ENCODE results near the gene CEP135. TPM values are rescaled to one million over a fixed set of nuclear protein-coding genes. Genes with fewer than 3 reads are reported as not detected.

Gene CEP135
- total RNA-seq: 10 to 100 TPM; 18.6 to 19.4 TPM

- CTCF ChIA-PET: interaction anchor here (0.6 to 2.6 kb wide), 17 partner anchors 9 to 583 kb away, joined by 3 to 16 read pairs (median 6); partner anchors contain the start of gene AASDH
- H3K27ac Mint-ChIP-seq: peak within 1 kb of the TSS; percentile 94
- DNase-seq: peak; percentile 94
- peaks cover 8% of the 10 kb centered on the region for H3K9me3 Mint-ChIP-seq
- H3K27me3 Mint-ChIP-seq (ENCODE audit: low read depth): no peaks in the 10 kb centered on the region
- peak within 1 kb of the TSS; percentile 91 for H3K4me3 Mint-ChIP-seq
- intact Hi-C loops (cut with micrococcal nuclease): loop anchor here (1.0 to 5.0 kb wide), 22 partner anchors 42 to 1028 kb away; partner anchors contain the start of genes AASDH, CLOCK, EXOC1 and NOA1
- peaks cover 35% of the 10 kb centered on the region for H3K4me1 Mint-ChIP-seq (ENCODE audit: low read depth)
- H3K36me3 Mint-ChIP-seq (ENCODE audit: low read depth): peaks cover 5% of the 10 kb centered on the region
Observed at GRCh38 chr4:55948726-55949481, at the start of gene CEP135. Gene CEP135, plus strand, starts transcription at chr4:55948945. Its CDS starts 3,186 bp downstream, at chr4:55952131.

GRCh38 chr4:55902677-55903076 lies 46.1 kb upstream of the CEP135 start:
- no peak for DNase-seq
- intact Hi-C loops (cut with micrococcal nuclease): no loop called here
- Mint-ChIP-seq H3K27me3 (ENCODE audit: low read depth) (no peaks in the 10 kb centered on the region), H3K36me3 (ENCODE audit: low read depth) (peaks cover 14% of the 10 kb centered on the region), H3K27ac (no peak overlapping the region), H3K4me3 (no peak overlapping the region), H3K9me3 (no peaks in the 10 kb centered on the region), H3K4me1 (ENCODE audit: low read depth) (peaks cover 28% of the 10 kb centered on the region)
- CTCF ChIA-PET: interaction anchor here (0.7 to 2.8 kb wide), 3 partner anchors 24 to 557 kb away, joined by 3 to 8 read pairs (median 5); partner anchors contain the start of genes CEP135 and SRD5A3

GRCh38 chr4:55903577-55903976 lies 45.2 kb upstream of the CEP135 start:
- CTCF ChIA-PET: interaction anchor here (0.7 to 2.8 kb wide), 3 partner anchors 23 to 558 kb away, joined by 3 to 8 read pairs (median 5); partner anchors contain the start of genes CEP135 and SRD5A3
- H3K36me3 Mint-ChIP-seq (ENCODE audit: low read depth): peaks cover 14% of the 10 kb centered on the region
- H3K27me3 Mint-ChIP-seq (ENCODE audit: low read depth): no peaks in the 10 kb centered on the region
- H3K9me3 Mint-ChIP-seq: no peaks in the 10 kb centered on the region
- DNase-seq: no peak
- H3K4me1 Mint-ChIP-seq (ENCODE audit: low read depth): peaks cover 31% of the 10 kb centered on the region
- H3K4me3 Mint-ChIP-seq: no peak overlapping the region
- H3K27ac Mint-ChIP-seq: no peak overlapping the region
- intact Hi-C loops (cut with micrococcal nuclease): no loop called here

GRCh38 chr4:55904576-55904975 lies 44.2 kb upstream of the CEP135 start:
- no peak overlapping the region for H3K27ac Mint-ChIP-seq
- intact Hi-C loops (cut with micrococcal nuclease): no loop called here
- H3K36me3 Mint-ChIP-seq (ENCODE audit: low read depth): peaks cover 14% of the 10 kb centered on the region
- H3K4me1 Mint-ChIP-seq (ENCODE audit: low read depth): peaks cover 31% of the 10 kb centered on the region
- no peak overlapping the region for H3K4me3 Mint-ChIP-seq
- CTCF ChIA-PET: interaction anchor here (2.8 kb wide), 1 partner anchor 44 kb away, joined by 8 read pairs; the partner anchor contains the start of gene CEP135
- DNase-seq: no peak
- no peaks in the 10 kb centered on the region for H3K27me3 Mint-ChIP-seq (ENCODE audit: low read depth)
- no peaks in the 10 kb centered on the region for H3K9me3 Mint-ChIP-seq

- Mint-ChIP-seq H3K9me3 (no peaks in the 10 kb centered on the region), H3K4me1 (ENCODE audit: low read depth) (peaks cover 31% of the 10 kb centered on the region), H3K27ac (no peak overlapping the region), H3K27me3 (ENCODE audit: low read depth) (no peaks in the 10 kb centered on the region), H3K36me3 (ENCODE audit: low read depth) (peaks cover 13% of the 10 kb centered on the region), H3K4me3 (no peak overlapping the region)
- CTCF ChIA-PET: interaction anchor here (1.1 to 1.4 kb wide), 2 partner anchors 9 to 41 kb away, joined by 4 read pairs; no protein-coding TSS in a partner anchor
- intact Hi-C loops (cut with micrococcal nuclease): no loop called here
- no peak for DNase-seq
Observed at GRCh38 chr4:55906323-55906722, 42.4 kb upstream of the CEP135 start.

GRCh38 chr4:55906989-55907388 lies 41.8 kb upstream of the CEP135 start:
- H3K4me3 Mint-ChIP-seq: no peak overlapping the region
- peak overlapping the region; percentile 69 for H3K27ac Mint-ChIP-seq
- peaks cover 13% of the 10 kb centered on the region for H3K36me3 Mint-ChIP-seq (ENCODE audit: low read depth)
- peak; percentile 30 for DNase-seq
- no peaks in the 10 kb centered on the region for H3K9me3 Mint-ChIP-seq
- H3K27me3 Mint-ChIP-seq (ENCODE audit: low read depth): no peaks in the 10 kb centered on the region
- peaks cover 31% of the 10 kb centered on the region for H3K4me1 Mint-ChIP-seq (ENCODE audit: low read depth)
- intact Hi-C loops (cut with micrococcal nuclease): loop anchor here (1.0 kb wide), 2 partner anchors 41 to 54 kb away; partner anchors contain the start of genes CEP135 and EXOC1
- CTCF ChIA-PET: interaction anchor here (1.1 kb wide), 1 partner anchor 10 kb away, joined by 4 read pairs; no protein-coding TSS in a partner anchor

GRCh38 chr4:55907469-55907868 lies 41.3 kb upstream of the CEP135 start:
- no peak for DNase-seq
- Mint-ChIP-seq H3K27ac (peak overlapping the region; percentile 69), H3K4me3 (no peak overlapping the region), H3K36me3 (ENCODE audit: low read depth) (peaks cover 9% of the 10 kb centered on the region), H3K27me3 (ENCODE audit: low read depth) (no peaks in the 10 kb centered on the region), H3K4me1 (ENCODE audit: low read depth) (peaks cover 31% of the 10 kb centered on the region), H3K9me3 (no peaks in the 10 kb centered on the region)
- CTCF ChIA-PET: no interaction called here
- intact Hi-C loops (cut with micrococcal nuclease): loop anchor here (1.0 kb wide), 2 partner anchors 41 to 54 kb away; partner anchors contain the start of genes CEP135 and EXOC1

- Mint-ChIP-seq H3K27ac (no peak overlapping the region), H3K27me3 (ENCODE audit: low read depth) (no peaks in the 10 kb centered on the region), H3K36me3 (ENCODE audit: low read depth) (peaks cover 4% of the 10 kb centered on the region), H3K4me3 (no peak overlapping the region), H3K4me1 (ENCODE audit: low read depth) (peaks cover 21% of the 10 kb centered on the region), H3K9me3 (no peaks in the 10 kb centered on the region)
- intact Hi-C loops (cut with micrococcal nuclease): no loop called here
- CTCF ChIA-PET: no interaction called here
- DNase-seq: no peak
Observed at GRCh38 chr4:55910140-55910539, 38.6 kb upstream of the CEP135 start.

- DNase-seq: no peak
- intact Hi-C loops (cut with micrococcal nuclease): no loop called here
- Mint-ChIP-seq H3K27me3 (ENCODE audit: low read depth) (no peaks in the 10 kb centered on the region), H3K9me3 (no peaks in the 10 kb centered on the region), H3K4me1 (ENCODE audit: low read depth) (peaks cover 7% of the 10 kb centered on the region), H3K36me3 (ENCODE audit: low read depth) (no peaks in the 10 kb centered on the region), H3K27ac (no peak overlapping the region), H3K4me3 (no peak overlapping the region)
- CTCF ChIA-PET: no interaction called here
Observed at GRCh38 chr4:55912249-55912648, 36.5 kb upstream of the CEP135 start.

- Mint-ChIP-seq H3K36me3 (ENCODE audit: low read depth) (no peaks in the 10 kb centered on the region), H3K27ac (no peak overlapping the region), H3K27me3 (ENCODE audit: low read depth) (no peaks in the 10 kb centered on the region), H3K4me3 (no peak overlapping the region), H3K9me3 (no peaks in the 10 kb centered on the region), H3K4me1 (ENCODE audit: low read depth) (no peaks in the 10 kb centered on the region)
- no peak for DNase-seq
- intact Hi-C loops (cut with micrococcal nuclease): no loop called here
- CTCF ChIA-PET: no interaction called here
Observed at GRCh38 chr4:55920571-55920970, 28.2 kb upstream of the CEP135 start.

- Mint-ChIP-seq H3K9me3 (no peaks in the 10 kb centered on the region), H3K4me3 (no peak overlapping the region), H3K27me3 (ENCODE audit: low read depth) (no peaks in the 10 kb centered on the region), H3K4me1 (ENCODE audit: low read depth) (no peaks in the 10 kb centered on the region), H3K27ac (no peak overlapping the region), H3K36me3 (ENCODE audit: low read depth) (no peaks in the 10 kb centered on the region)
- intact Hi-C loops (cut with micrococcal nuclease): no loop called here
- CTCF ChIA-PET: interaction anchor here (0.7 kb wide), 1 partner anchor 10 kb away, joined by 3 read pairs; no protein-coding TSS in a partner anchor
- DNase-seq: no peak
Observed at GRCh38 chr4:55921093-55921492, 27.7 kb upstream of the CEP135 start.

- CTCF ChIA-PET: no interaction called here
- no peaks in the 10 kb centered on the region for H3K36me3 Mint-ChIP-seq (ENCODE audit: low read depth)
- H3K9me3 Mint-ChIP-seq: no peaks in the 10 kb centered on the region
- no peak overlapping the region for H3K4me3 Mint-ChIP-seq
- H3K27ac Mint-ChIP-seq: no peak overlapping the region
- H3K27me3 Mint-ChIP-seq (ENCODE audit: low read depth): no peaks in the 10 kb centered on the region
- no peaks in the 10 kb centered on the region for H3K4me1 Mint-ChIP-seq (ENCODE audit: low read depth)
- DNase-seq: no peak
- intact Hi-C loops (cut with micrococcal nuclease): no loop called here
Observed at GRCh38 chr4:55925241-55925640, 23.5 kb upstream of the CEP135 start.
